GM21786 (cell line): Measurements from ENCODE around the gene PARVA.

Source experiments
- ATAC-seq: cut with Tn5 transposase; IDR thresholded peaks from one replicate; pipeline ENCODE4 v1.9.1; 2021; ENCODE audit not compliant: unreplicated experiment

Gene PARVA

DNA sequence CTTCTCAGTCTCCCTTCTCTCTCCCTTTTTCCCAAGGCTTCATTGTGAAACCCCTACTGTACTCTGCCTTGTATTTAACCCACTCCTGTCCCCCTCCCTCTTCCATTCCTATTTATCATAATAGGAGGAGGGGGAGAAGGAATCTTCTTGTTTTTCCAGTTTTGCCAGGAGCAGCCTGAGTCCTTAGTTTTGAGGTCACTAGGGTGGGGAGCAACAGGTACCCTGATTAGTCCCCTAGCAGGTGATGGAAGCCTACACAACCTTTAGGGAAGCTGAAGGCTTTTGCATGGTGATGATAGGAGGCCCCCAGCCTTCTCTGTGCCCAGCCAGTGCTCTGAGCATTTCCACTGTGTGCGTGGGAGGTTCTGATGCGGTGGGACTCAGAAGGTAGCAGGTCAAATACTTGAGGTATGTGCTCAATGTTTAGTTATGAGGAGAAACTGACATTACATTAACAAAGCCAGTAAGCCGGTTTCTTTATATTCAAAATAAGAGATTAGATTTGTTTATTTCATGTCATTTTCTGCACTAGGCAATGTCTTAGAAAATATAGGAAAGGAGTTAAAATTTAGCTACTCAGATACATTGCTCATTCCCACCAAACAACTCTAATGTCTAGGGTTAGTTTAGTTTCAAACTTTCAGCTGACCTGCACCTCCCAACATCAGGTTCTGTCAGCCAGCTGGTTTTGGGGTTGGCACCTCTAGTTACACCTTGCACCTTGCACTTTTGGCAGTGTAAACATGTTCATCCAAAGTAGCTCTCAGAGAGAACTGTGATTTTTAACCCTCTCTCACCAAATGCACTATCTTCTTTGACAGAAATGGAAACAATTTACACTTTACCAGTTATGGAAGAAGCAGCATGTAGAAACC is 26.0 kb downstream of the PARVA start:
- no peak for ATAC-seq

DNA sequence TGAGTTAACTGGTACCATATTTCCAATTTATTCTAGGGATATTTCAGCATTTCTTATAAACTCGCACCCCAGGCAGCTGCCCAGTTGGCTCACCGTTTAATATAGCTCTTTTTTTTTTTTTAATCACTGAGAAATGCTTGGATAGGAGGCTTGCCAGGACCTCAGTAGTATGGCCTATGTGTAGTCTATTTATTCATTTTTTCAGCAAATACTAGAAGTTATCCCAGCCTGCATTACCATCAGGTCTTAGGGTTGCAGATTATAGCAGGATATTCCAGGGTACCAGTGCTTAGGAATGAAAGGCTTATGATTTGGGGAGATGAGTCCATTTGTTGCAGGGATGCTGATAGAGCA is 26.6 kb downstream of the PARVA start:
- no peak for ATAC-seq

- no peak for ATAC-seq
Measured at GRCh38 chr11:12404436-12404835, 27.1 kb downstream of the PARVA start.

DNA sequence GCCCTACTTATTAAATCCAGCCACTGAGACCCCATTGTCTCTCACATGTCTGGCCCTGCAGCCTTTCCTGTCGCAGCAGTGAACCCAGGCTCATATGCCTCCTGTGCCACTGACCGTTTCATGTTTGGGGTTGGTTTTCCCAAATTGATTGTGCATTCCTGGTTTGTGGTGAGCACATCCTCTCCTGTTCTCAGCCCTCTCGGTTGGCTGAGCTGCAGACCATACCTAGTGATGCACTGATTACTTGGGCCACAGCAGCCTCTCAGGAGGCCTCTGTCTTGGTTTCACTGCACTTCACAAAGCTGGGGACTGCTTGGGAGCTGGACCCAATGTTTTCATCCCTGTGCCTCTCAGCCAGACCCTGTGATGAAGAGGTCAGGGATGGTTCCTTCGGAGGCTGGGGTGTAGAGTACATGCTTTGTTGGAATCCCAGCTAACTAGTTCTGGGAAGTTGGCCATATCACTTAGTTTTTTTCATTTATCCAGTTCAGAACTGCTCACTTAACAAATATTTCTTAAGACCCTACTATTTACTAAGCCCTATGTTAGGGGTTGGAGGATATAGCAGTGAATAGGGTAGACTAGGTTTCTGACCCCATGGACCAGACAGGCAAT is 30.9 kb downstream of the PARVA start:
- ATAC-seq: no peak

DNA sequence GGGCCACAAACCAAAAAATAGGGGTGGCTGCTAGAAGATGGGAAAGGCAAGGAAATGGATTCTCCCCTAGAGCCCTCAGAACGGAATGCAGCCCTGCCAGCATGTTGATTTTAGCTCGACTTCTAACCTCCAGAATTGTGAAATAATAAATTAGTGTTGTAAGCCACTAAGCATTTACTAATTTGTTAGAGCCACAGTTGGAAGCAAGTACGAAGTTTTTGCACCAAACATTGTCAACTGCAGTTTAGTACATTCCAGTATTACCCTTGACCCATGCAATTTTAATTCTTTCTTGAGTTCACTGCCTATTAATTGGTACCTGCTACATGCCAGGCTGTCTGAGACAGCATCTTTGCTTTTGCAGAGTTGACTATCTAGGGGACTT is 32.2 kb downstream of the PARVA start:
- ATAC-seq: no peak

DNA sequence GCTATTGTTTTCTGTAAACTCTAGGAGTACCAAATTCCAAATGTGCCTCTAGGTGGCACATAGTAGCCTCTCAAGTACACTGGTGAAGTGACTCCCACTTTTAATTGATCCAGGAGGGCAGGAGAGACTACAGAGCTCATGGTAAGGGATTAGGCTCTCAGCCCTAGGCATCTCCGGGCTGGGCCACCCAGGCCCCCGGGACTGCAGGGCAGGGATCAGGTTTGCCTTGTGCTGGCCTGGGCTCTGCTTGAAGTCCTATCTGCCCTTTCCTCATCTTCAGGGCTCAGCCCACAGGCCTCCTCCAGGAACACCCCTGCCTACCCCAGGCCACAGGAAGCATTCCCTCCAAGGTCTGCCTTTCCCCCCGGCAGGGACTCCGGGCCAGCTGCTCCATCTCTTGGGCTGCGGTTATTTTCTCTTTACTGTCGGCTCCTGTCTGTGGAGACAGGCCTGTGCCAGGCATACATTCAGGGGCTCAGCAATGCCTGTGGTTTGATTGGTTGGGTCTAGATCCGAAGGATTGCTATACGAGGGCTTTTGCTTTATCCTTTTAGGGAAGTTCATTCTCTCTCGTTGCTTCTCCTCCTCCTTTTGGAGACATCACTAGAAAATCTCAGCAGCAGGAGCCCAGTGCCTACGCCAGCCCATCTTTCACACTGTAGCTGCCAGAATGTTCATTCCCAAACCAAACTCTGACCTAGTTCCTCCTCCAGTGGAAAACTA is 32.8 kb downstream of the PARVA start:
- ATAC-seq: no peak

- no peak for ATAC-seq
Measured at GRCh38 chr11:12411393-12411792, 34.0 kb downstream of the PARVA start.

DNA sequence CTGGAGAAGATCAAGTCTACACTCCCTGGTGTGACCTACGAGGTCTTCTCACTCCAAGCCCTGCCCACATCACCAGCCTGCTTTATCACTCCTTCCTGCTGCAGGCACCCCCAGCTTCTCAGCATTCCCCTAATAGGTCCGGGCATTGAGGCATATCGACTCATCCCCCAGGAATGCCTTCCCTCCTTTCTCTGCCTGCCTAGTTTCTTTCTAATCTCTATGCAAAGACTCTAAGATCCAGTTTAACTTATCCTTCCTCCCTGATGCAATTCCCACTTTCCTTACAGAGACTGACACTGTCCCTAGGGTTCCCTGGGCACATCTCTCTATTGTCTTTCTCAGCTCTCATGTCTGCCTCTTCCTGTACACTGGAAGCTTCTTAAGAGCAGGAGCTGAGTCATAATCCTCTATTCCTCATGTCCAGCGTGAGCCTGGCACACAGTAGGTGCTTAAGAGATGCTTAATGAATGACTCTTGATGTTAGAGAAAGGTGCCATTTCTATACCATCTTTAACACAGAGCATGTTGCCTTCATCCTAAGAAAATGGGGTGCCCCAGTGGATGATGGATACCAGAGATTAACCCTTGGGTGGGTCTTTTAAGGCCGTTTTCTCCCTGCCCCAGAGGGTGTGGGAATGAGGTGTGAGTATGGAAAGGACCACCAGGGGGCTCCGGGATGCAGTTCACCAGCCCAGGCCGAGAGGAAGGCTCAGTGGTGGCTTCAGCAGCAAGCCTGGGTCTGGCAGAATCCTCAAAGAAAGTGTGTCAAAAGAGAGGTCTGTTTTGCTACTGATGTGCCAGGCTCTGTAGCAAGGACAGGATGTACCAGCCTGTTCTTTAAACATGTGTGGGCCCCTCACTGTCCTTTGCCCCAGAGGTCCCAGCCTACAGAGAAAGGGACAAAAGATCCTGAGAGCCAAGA is 34.7 kb downstream of the PARVA start:
- ATAC-seq: no peak

DNA sequence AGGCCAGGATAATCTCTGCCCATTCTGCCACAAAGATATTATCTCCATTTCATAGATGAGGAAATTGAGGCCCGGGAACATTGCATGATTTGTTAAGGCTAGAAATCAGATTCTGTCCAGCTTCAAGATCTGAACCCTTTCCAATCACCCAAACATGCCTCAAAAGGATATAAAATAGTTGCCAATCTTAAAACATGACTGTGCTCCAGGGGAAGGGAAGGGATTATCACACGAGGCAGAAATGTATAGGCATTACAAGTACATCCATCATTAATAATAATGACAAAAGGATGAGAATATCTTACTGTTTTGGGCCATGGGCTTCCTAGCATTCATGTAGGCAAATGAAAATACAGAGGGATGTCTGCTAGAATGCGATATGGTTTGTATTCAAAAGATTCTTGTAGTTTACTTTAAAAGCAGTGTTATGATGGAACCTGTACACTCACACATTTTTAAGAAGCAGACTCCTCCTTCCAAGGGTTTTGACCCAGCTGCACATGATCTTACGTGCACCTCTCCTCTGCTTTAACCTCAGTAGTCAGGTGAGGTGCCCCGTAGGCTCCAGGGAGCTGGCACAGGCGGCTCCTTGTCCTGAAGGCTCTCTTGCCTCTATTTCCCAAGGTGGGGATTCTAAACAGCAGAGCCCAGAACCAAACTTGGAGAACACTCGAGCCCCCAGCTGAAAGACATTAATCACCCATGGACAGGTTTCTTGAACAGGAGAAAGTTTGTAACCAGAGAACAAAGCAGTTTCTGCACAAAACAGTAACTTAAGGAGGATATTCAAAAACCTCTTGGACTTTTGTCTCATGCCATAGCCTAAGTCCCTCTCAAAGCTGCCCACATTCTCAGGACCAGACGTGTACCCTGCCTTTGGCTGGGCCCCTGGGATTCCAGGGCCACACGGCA is 36.0 kb downstream of the PARVA start:
- no peak for ATAC-seq

GRCh38 chr11:12414611-12415010 is 37.2 kb downstream of the PARVA start:
- no peak for ATAC-seq

DNA sequence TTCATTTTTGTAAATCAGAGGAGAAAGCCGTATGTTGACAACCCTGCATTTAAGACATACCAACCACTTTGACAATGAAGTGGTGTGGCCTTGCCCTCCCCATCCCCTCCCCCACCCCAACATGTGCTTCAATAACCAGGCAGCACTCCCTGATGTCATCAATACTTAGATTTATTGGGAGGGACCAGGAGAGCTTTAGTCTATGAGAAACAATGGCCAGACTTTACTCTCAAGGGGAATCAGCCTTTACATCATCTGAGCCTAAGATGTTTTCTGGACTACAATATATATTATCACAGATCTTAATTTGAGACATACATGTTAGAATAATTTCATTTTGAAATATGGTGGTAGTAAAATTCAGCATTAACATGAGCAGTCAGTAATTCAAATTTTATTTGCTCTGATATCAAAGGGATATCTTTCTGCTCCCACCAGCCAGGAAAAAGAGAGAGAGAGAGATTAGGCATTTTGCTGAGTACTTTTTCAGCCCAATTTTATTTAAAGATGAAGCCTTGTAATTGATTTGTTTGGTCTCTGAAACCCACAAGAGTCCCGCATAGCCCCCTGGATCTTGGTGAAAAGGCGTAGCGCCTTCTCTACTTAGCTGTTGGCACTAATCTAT is 38.1 kb downstream of the PARVA start:
- no peak for ATAC-seq

DNA sequence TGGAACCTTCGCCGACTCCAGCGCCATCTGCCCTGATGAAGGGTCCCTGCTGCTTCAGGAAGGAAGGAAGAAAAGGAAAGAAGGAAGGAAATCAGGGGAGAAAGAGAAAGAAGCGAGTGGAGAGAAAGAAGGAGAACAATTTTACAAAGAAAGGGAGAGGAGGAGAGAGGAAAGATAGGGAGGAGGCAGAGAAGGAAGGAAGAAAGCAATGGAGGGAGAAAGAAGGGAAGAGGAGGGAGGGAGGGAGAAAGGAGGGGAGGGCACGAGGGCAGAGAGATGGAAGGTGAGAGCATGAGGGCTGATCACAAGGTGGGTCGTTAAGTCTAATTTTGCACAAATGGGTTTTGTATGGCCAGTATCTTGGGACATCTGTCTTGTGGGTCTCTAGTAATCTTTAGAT is 39.2 kb downstream of the PARVA start:
- ATAC-seq: no peak

DNA sequence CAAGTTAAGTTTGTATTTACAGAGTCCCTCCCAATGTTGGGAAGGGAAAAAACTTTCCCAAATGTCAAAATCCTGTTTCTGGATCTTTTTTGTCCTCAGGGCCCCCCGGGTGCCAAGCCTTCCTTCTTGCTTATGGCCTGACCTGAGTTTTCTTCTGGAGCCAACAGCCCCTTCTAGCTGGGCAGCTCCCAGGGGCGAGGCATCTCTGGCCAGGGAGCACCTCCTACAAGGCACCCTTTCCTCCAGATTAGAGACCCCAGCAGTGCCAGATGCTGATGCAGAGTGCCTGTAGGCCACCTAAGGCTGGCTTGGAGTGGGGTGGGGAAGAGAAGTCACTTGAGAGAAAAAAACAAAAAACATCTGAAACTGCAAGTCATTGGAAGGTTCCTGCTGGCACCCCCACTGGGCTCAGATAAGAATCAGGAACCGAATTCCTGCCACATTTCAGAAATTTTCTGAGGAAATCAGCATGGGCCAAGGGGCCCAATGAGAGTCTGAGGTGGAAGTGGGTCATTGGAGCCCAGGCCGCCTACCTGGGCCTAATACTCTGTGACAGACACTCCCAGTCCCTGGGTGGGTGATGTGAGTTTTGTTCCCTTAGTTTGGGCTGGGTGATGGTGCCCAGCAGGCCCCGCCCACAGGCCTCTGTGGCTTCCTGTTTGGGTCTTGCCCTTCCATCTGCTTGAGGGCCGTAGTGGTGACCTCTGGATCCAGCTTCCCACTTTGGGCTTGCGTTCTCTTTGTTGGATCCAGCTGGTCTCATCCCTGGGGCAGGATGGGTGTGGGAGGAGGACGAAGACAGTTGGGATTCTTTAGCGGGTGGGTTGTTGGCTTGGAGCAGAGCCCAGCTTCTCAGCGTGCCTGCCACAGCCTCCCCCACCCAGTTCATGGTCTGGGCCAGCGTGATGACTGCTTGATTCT is 40.6 kb downstream of the PARVA start:
- no peak for ATAC-seq

DNA sequence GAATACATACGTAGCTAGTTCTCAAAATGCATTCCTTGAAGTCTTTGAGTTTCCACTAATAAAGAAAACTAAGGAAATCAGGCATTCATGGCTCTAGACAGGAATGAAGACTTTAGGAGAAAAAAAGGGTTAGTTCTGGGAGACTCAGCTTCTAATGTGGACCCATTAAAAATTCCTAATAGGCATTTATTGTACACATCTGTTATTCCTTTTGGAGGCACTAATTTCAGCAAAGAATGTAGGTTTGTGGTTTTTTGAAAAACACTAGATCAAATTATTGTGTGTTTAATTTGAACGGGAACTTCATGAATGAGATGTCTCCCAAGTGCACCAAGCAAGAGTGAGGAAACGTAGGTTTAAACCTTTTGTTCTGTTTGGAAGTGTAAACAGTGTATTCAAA is 42.7 kb downstream of the PARVA start:
- ATAC-seq: no peak

DNA sequence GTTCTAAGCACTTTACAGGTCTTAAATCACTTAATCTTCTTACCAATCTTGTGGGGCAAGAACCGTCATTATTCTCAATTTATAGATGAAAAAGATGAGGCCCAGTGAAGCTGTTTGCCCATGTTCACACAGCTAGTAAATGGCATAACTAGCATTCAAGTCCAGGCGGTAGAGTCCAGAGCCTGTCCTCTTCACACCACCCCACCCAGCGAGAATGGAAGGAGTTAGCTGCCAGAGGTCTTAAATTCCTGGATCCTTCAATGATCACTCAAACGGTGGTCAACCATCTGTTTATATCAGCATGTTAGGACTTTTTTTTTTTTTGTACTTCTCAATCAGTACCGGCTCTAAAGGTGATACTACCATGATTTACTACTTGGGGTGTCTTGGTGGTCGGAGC is 43.3 kb downstream of the PARVA start:
- no peak for ATAC-seq

DNA sequence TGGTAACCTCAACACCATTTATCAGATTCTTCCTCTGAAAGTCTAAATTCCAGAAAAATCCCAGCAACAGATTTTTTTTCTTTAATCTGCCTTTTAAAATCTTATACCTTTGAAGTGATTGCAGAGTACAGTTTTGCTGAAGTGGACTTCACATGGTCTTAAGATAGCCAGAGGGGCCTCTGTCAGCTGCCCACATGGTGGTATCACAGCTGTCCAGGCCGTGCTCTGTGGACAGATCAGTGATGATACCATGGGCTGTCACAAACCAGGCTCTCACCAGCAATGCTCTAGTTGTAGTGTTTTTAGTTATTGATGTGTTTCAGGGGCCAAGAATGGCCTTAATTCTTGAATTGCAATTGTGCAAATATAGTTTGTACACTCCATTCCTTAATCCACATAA is 44.0 kb downstream of the PARVA start:
- no peak for ATAC-seq

- ATAC-seq: no peak
Measured at GRCh38 chr11:12426176-12426575, 48.8 kb downstream of the PARVA start.

DNA sequence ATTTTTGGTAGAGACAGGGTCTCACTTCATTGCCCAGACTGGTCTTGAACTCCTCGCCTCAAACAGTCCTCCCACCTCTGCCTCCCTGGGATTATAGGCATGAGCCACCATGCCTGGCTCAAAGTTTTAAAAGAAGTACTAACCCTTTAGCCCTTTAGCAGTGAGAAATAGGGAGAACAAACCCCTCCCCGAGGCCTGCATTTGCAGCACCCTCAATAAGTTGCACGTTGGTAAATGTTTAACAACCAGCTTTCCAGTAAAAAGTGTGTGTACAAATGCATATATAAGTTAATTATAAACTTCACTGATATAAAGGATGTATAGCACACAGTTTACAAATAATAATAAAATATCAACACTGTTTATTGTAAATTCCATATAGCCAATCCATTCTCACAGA is 51.8 kb downstream of the PARVA start:
- no peak for ATAC-seq

- ATAC-seq: no peak
Measured at GRCh38 chr11:12430351-12430750, 53.0 kb downstream of the PARVA start.
